Activated CD8-positive, alpha-beta T cell treated with anti-CD3 and anti-CD28 coated beads, Interleukin-2, amount 10 ng/mL, durations not matched to agents 7 days and 5 days (primary cell): ENCODE data around the gene PAX7. TPM values are rescaled to one million over a fixed set of nuclear protein-coding genes. Genes with fewer than 3 reads are reported as not detected.
"Not testable (repeated sequence)": the region's sequence is repeated elsewhere in the genome, so short reads cannot be mapped to it uniquely, and the experiment has no call there.

Source experiments
- ATAC-seq: fragments of 150-1000 bp; cut with Tn5 transposase; one replicate; pipeline ENCODE4 v1.10.0; 2021; ENCODE audit warnings: moderate library complexity
- CTCF ChIA-PET: fragments of 350-600 bp; sonication (Branson Sonifier 250); formaldehyde crosslinking; loops from one replicate; lab custom pipeline; 2021; ENCODE audit warnings: antibody characterized with exemption; lab: Charles Lee
- POLR2A ChIA-PET: fragments of 350-600 bp; sonication (Branson Sonifier 250); formaldehyde crosslinking; loops from one replicate; lab custom pipeline; 2021; ENCODE audit warnings: antibody characterized with exemption; lab: Charles Lee
- DNase-seq: peaks from one replicate; pipeline ENCODE4 v3.0.0-alpha.2; 2020
- H3K27ac Mint-ChIP-seq: one replicate; pipeline ENCODE4 v1.8.0; 2021; ENCODE audit warnings: mild to moderate bottlenecking, mixed read lengths
- H3K27me3 Mint-ChIP-seq: one replicate; pipeline ENCODE4 v1.8.0; 2021; ENCODE audit warnings: low read depth, mixed read lengths
- H3K36me3 Mint-ChIP-seq: one replicate; pipeline ENCODE4 v1.8.0; 2021; ENCODE audit warnings: low read depth, mixed read lengths
- H3K4me1 Mint-ChIP-seq: one replicate; pipeline ENCODE4 v1.8.0; 2021; ENCODE audit warnings: low read depth, mixed read lengths
- H3K4me3 Mint-ChIP-seq: one replicate; pipeline ENCODE4 v1.8.0; 2021; ENCODE audit warnings: mild to moderate bottlenecking, mixed read lengths
- H3K9me3 Mint-ChIP-seq: one replicate; pipeline ENCODE4 v1.8.0; 2022; ENCODE audit warnings: mixed read lengths; ENCODE audit not compliant: insufficient read depth
- total RNA-seq, 2 experiments: library from RNA; stranded (reverse); gene quantifications; one replicate each; pipeline ENCODE4 v1.2.3, GENCODE V29; 2021

The PAX7 gene
- total RNA-seq, 2 experiments from 2014 or later = not detected

DNA sequence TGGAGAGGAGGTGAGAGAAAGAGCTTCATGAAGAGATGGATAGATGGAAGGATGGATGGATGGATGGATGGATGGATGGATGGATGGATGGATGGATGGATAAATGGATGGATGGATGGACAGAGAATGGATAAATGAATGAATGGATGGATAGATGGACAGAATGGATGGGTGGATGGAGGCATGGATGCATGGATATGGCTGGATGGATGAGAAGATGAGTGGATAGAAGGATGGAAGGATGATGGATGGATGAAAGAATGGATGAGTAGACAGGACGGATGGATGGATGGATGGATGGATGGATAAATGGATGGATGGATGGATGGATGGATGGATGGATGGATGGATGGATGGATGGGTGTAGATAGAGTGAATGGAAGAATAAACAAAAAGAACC, 113.7 kb downstream of the PAX7 start:
- H3K27ac Mint-ChIP-seq, H3K27me3 Mint-ChIP-seq, ATAC-seq, H3K9me3 Mint-ChIP-seq, DNase-seq, CTCF ChIA-PET, H3K36me3 Mint-ChIP-seq, H3K4me3 Mint-ChIP-seq, POLR2A ChIA-PET, H3K4me1 Mint-ChIP-seq: not testable (repeated sequence)

DNA sequence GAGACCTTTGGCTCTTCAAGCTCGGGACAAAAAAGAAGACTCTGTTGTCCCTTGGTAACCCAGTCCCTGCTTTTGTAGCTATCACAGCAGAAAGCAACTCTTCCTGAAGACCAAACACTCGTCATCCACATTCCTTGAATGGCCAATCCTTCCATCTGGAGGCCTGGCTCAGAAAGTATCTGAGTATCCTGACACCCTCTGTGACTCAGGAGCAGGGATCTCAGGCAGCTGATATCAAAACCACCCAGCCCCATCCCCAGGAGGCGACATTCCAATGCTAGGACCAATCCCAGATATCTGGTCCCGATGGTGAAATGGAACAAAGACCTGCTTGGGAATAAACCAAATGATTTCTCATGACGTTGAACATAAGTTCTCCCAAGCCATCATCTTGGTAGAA, 116.3 kb downstream of the PAX7 start:
- POLR2A ChIA-PET = no interaction called here
- CTCF ChIA-PET = no interaction called here
- Mint-ChIP-seq H3K36me3 (no peaks in the 10 kb centered on the region), H3K4me1 (no peaks in the 10 kb centered on the region), H3K27ac (no peak overlapping the region), H3K9me3 (no peaks in the 10 kb centered on the region), H3K4me3 (no peak overlapping the region), H3K27me3 (no peaks in the 10 kb centered on the region)
- DNase-seq = no peak
- ATAC-seq = no peak

DNA sequence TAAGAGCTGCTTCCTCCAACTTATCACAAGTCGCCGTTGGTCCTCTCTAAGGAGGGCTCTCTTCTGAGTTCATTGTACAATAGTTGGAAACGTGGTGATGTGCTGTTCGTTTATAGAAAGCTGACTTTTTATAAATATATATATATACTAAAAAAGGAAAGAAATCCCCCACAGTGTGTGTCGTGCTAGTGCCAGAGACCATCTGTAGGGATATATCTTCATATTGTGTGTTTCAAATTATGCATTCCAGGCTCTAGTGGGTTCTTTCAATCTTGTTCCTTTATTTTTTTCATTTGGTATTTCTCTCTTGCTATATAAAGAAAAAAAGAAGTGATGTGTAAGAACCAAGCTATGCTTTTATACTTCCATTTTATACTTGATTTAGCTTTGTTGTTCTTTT, 117.0 kb downstream of the PAX7 start:
- H3K9me3 Mint-ChIP-seq = no peaks in the 10 kb centered on the region

DNA sequence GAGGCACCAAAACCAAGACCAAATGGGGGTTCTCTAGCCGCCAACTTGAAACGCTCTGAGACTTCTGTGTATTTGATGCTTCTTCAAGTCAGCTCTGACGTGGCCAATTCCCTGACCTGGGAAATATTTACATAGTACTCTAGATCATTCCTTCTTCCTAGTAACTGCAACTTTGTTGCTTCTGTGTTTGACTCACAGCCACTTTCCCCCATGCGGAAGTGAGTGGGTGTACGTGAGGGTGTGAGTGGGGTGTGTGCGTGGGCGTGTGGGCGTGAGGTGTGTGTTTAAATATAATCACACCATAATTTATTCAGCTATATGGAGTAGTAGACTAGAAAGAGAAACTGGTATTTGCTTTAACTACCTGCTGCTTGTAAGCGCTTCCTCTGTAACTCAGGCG, 117.8 kb downstream of the PAX7 start:
- H3K36me3 Mint-ChIP-seq = no peaks in the 10 kb centered on the region
- H3K4me3 Mint-ChIP-seq = no peak overlapping the region
- ChIA-PET CTCF (no interaction called here), POLR2A (interaction anchor here (0.6 kb wide), 1 partner anchor 317 kb away, joined by 3 read pairs; no protein-coding TSS in a partner anchor)
- H3K27ac Mint-ChIP-seq = no peak overlapping the region
- DNase-seq (no peak), ATAC-seq (no peak)
- peaks cover 4% of the 10 kb centered on the region for H3K27me3 Mint-ChIP-seq
- H3K4me1 Mint-ChIP-seq = no peaks in the 10 kb centered on the region
- no peaks in the 10 kb centered on the region for H3K9me3 Mint-ChIP-seq

More for the DNA sequence above, 117.0 kb downstream of the PAX7 start:
- H3K27ac Mint-ChIP-seq = no peak overlapping the region
- DNase-seq (no peak), ATAC-seq (no peak)
- no peaks in the 10 kb centered on the region for H3K27me3 Mint-ChIP-seq
- H3K36me3 Mint-ChIP-seq = no peaks in the 10 kb centered on the region
- H3K4me3 Mint-ChIP-seq = no peak overlapping the region
- H3K4me1 Mint-ChIP-seq = no peaks in the 10 kb centered on the region
- CTCF ChIA-PET = no interaction called here
- POLR2A ChIA-PET = no interaction called here

DNA sequence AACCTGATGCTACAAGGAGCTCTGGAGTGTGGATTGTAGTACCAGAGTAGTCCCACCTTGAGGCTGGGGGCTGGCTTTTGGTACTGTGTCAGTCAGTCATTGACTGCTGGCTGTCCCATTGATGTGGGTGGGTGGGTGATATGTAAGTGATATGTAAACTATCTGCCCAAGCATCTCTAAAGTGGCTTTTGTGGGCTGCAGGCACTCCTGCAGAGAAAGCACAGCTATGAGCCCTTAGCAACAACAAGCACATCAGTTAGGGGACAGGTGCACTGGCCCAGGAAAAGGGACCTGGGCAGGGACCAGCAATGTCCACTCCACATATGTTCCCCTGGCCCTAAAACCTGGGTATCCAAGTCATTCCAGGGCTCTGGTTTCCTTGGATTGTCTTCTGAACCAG, 118.9 kb downstream of the PAX7 start:
- ChIA-PET CTCF (no interaction called here), POLR2A (no interaction called here)
- Mint-ChIP-seq H3K4me1 (no peaks in the 10 kb centered on the region), H3K27me3 (peaks cover 13% of the 10 kb centered on the region), H3K36me3 (no peaks in the 10 kb centered on the region), H3K4me3 (no peak overlapping the region), H3K27ac (no peak overlapping the region), H3K9me3 (no peaks in the 10 kb centered on the region)
- ATAC-seq (no peak), DNase-seq (no peak)

DNA sequence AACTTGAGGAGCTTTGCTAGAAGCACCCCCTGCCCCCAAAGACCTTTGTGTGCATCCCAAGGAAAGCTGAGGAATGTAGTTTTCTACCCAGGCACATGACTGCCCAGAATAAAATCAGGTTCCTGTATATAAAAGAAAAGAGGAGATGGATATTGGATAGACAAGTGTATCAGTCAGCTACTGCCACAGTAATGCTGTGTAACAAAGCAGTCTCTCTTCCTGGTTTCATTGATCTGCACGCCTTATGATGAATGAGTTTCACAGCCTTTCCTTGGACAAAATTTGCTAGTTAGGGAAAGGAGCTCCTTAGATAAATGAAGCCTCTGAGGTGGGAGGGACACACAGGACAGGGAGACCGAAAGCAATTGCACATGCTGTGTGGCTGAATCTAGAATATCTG, 120.0 kb downstream of the PAX7 start:
- H3K4me1 Mint-ChIP-seq = no peaks in the 10 kb centered on the region
- CTCF ChIA-PET = no interaction called here
- ATAC-seq = no peak

DNA sequence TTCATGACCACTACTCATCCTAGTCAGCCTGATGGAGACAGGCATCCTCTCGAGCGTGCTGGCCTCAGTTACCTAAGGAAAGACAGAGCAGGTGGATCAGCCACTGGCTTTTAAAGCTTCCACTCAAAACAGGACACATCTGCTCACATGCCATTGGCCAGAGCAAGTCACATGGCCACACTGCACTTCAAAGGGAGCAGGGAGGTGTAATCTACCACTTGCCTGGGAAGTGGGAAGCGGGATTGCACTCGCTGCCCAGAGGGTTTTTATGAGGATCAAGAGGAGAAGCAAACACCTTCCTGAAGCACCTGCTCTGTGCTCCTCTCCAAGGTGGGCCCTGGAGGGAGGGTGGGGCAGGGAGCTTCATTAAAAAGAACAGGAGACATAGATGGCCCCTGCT, 120.8 kb downstream of the PAX7 start:
- ChIA-PET POLR2A (no interaction called here), CTCF (no interaction called here)

More for the DNA sequence above, 120.0 kb downstream of the PAX7 start:
- Mint-ChIP-seq H3K27ac (no peak overlapping the region), H3K27me3 (peaks cover 15% of the 10 kb centered on the region), H3K4me3 (no peak overlapping the region), H3K9me3 (no peaks in the 10 kb centered on the region), H3K36me3 (no peaks in the 10 kb centered on the region)
- DNase-seq = no peak
- POLR2A ChIA-PET = no interaction called here

DNA sequence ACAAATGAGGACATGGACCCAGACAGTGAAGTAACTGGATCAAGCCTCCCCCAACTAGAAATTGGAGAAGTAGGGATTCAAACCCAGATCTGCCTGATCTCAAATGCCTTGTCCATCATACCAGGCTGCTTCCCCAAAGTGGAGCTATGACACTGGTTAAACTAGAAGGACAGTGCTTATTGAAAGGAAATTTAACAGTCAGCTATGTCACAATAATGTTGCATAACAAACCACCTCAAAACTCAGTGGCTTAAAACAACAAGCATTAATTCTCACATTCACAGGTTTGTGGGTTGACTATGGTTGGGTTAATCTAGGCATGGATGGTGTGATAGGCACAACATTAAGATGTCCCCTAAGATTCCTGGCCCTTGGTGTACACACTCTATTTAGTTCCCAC, 121.8 kb downstream of the PAX7 start:
- H3K36me3 Mint-ChIP-seq = no peaks in the 10 kb centered on the region
- no peaks in the 10 kb centered on the region for H3K4me1 Mint-ChIP-seq
- no peak overlapping the region for H3K4me3 Mint-ChIP-seq
- POLR2A ChIA-PET = no interaction called here
- DNase-seq (no peak), ATAC-seq (no peak)
- no peak overlapping the region for H3K27ac Mint-ChIP-seq
- peaks cover 2% of the 10 kb centered on the region for H3K9me3 Mint-ChIP-seq
- peaks cover 17% of the 10 kb centered on the region for H3K27me3 Mint-ChIP-seq
- CTCF ChIA-PET = no interaction called here

More for the DNA sequence above, 120.8 kb downstream of the PAX7 start:
- H3K4me1 Mint-ChIP-seq = no peaks in the 10 kb centered on the region
- ATAC-seq (no peak), DNase-seq (no peak)
- H3K27ac Mint-ChIP-seq = no peak overlapping the region
- no peaks in the 10 kb centered on the region for H3K36me3 Mint-ChIP-seq
- no peak overlapping the region for H3K4me3 Mint-ChIP-seq
- no peaks in the 10 kb centered on the region for H3K9me3 Mint-ChIP-seq
- peaks cover 16% of the 10 kb centered on the region for H3K27me3 Mint-ChIP-seq

DNA sequence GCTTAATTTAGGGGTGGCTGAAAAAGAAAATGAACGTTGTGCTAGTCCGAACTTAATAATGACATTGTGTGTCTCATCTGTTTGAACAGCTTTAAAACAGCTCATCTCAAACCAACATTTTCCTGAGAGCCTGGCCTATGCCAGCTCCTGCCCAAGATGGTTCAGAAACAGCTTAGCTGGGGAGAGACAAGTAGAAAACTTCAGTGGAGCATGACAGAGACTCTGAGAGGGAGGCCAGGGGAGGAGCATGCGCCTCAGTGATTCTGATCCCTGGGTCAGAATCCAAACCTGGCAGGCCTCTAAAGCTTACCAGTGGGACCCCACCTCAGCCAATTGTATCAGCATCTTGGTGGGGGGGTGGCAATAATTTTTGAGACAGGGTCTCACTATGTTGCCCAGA, 129.5 kb downstream of the PAX7 start:
- Mint-ChIP-seq H3K4me3 (no peak overlapping the region), H3K4me1 (no peaks in the 10 kb centered on the region), H3K9me3 (peaks cover 3% of the 10 kb centered on the region), H3K27ac (no peak overlapping the region), H3K27me3 (peaks cover 8% of the 10 kb centered on the region), H3K36me3 (no peaks in the 10 kb centered on the region)
- ChIA-PET CTCF (interaction anchor here (1.8 kb wide), 1 partner anchor 115 kb away, joined by 5 read pairs; no protein-coding TSS in a partner anchor), POLR2A (no interaction called here)
- DNase-seq (no peak), ATAC-seq (no peak)

DNA sequence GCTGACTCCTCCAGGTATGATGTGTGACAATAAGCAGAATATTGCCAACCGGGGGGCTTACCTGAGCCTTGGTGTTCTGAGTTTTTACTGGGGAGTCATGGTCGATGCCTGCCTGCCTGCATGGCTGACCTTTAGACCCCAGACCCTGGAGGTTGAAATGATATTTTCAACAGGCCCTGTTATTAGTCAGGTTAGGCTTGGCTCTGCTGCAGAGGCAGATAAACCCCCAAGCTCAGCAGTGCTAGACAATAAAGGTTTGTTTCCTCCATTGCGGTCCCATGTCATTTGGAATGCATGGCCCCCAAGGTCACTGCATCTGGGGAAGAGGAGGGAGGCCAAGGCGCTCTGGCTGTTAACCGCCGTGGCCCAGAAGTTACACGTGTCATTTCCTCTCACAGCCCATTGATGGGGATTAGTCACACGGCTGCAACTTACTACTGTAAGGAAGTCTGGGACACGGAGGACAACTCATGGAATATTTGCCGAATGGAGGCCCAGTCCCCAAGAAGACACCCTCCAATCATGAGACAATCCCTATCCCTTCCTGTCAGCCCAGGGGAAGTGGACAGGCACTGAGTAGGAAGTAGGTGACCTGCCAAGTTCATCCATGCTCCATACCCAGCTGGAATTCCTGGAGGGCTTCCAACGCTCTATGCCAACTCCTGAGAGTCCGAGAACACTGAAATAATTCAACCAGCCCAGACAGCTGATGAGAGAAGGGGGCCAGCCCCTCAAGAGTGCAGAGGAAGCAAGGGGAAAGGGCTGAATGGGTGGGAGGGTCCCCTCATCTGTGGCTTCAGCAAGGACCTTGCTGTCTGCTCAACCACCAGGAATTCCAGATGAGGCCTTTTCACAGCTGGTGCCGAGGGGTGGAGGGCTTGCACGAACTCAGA, 131.5 kb downstream of the PAX7 start:
- CTCF ChIA-PET = no interaction called here
- H3K27ac Mint-ChIP-seq = no peak overlapping the region

DNA sequence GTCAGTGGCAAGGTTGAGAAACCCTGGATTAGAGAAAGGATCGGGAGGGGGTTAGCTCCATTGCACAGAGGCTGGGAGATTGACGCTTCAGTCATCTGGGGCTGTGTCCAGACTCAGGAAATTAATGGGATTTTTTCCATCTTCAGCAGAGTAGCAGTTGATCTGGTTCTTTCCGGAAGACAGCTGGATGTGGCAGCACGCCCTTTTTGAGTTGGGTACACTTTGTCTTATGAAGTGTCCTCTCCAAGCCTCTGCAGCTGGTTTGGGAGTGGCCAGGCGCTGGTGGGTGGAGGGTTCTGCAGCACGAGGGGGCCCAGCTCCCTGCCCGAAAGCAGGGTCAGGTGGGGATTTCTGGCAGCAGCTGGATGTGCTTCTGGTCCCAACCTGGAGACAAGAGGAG, 133.7 kb downstream of the PAX7 start:
- ChIA-PET POLR2A (no interaction called here), CTCF (no interaction called here)
- Mint-ChIP-seq H3K27me3 (peaks cover 7% of the 10 kb centered on the region), H3K36me3 (no peaks in the 10 kb centered on the region), H3K27ac (no peak overlapping the region), H3K4me1 (no peaks in the 10 kb centered on the region), H3K9me3 (no peaks in the 10 kb centered on the region), H3K4me3 (no peak overlapping the region)
- no peak for ATAC-seq
- DNase-seq = no peak

More for the DNA sequence above, 131.5 kb downstream of the PAX7 start:
- DNase-seq (no peak), ATAC-seq (no peak)
- POLR2A ChIA-PET = interaction anchor here (0.5 kb wide), 1 partner anchor 1360 kb away, joined by 4 read pairs; no protein-coding TSS in a partner anchor
- no peaks in the 10 kb centered on the region for H3K4me1 Mint-ChIP-seq
- no peak overlapping the region for H3K4me3 Mint-ChIP-seq
- H3K27me3 Mint-ChIP-seq = peaks cover 8% of the 10 kb centered on the region
- H3K36me3 Mint-ChIP-seq = no peaks in the 10 kb centered on the region
- peaks cover 3% of the 10 kb centered on the region for H3K9me3 Mint-ChIP-seq

DNA sequence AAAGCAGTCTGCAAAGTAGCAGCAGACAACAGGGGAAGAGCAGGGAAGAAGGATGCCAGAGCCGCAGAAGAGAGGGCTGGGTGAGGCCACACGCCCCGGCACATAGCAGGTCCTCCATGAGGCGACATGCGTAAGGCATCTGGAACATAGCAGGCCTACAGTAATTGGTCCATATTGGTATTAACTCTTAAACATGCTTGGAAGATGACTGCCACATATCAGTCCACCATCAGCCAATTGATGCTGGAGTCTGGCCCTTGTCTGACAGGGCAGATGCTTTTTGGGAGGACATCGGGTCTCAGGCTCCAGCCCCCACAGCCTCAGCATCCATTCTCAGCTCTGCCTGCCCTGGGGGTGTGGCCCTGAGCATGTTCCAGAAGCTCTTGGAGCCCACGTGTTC, 135.1 kb downstream of the PAX7 start:
- no peak overlapping the region for H3K4me3 Mint-ChIP-seq
- peaks cover 13% of the 10 kb centered on the region for H3K27me3 Mint-ChIP-seq
- no peaks in the 10 kb centered on the region for H3K36me3 Mint-ChIP-seq
- no peaks in the 10 kb centered on the region for H3K9me3 Mint-ChIP-seq
- H3K4me1 Mint-ChIP-seq = no peaks in the 10 kb centered on the region
- ChIA-PET CTCF (no interaction called here), POLR2A (no interaction called here)
- H3K27ac Mint-ChIP-seq = no peak overlapping the region
- DNase-seq = no peak
- no peak for ATAC-seq
